Urothelium cell line (cell line): ENCODE data around the gene NPB.
A peak's percentile ranks its signal among the peaks of the same experiment; 100 is the strongest.

Experiments used
- DNase-seq: peaks from one replicate; pipeline ENCODE4 v3.0.0; 2011; ENCODE audit warnings: low spot score, mixed read lengths
- FAIRE-seq: peaks from 2 replicates; lab custom pipeline; 2011; peaks lifted over from hg19 to GRCh38; lab: Jason Lieb, UNC

NPB gene

GRCh38 chr17:81902023-81902652 is at the start of gene NPB:
Gene NPB, plus strand, starts transcription at chr17:81902238. Its CDS starts 40 bp downstream, at chr17:81902278.
- FAIRE-seq (no peak), DNase-seq (no peak)

GRCh38 chr17:81854974-81855774 is 46.9 kb upstream of the NPB start:
- FAIRE-seq (peak; percentile 84), DNase-seq (no peak)

DNA sequence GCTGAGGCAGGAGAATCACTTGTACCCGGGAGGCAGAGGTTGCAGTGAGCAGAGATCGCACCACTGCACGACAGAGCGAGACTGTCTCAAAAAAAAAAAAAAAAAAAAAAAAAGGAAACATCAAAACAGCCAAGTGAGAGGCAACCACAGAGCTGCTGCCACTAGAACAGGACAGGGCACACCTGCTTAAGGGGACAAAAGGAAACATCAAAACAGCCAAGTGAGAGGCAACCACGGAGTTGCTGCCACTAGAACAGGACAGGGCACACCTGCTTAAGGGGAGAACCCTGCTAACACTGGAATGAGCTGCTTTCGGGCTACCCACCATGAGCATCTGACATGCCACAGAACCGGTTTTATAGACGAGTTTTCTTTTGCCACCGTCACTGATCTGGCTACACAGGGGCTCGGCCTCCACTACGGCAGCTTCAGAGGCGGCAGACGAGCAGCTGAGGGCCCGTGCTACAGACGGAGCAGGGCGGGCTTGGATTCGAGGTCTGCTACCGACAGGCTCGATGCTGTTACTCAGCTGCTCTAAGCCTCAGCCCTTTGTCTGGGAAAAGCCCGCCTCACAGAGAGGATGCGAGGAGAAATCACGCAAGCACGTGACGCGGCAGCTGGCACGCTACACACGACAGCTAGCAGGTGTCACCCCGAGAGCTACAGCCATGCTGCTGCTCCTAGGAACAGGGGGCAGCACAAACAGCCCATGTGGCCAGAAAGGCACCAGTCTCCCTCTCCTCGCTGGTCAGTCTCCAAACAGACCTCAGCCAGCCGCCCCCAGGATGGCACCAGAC is 43.7 kb upstream of the NPB start:
- DNase-seq (no peak), FAIRE-seq (no peak)

DNA sequence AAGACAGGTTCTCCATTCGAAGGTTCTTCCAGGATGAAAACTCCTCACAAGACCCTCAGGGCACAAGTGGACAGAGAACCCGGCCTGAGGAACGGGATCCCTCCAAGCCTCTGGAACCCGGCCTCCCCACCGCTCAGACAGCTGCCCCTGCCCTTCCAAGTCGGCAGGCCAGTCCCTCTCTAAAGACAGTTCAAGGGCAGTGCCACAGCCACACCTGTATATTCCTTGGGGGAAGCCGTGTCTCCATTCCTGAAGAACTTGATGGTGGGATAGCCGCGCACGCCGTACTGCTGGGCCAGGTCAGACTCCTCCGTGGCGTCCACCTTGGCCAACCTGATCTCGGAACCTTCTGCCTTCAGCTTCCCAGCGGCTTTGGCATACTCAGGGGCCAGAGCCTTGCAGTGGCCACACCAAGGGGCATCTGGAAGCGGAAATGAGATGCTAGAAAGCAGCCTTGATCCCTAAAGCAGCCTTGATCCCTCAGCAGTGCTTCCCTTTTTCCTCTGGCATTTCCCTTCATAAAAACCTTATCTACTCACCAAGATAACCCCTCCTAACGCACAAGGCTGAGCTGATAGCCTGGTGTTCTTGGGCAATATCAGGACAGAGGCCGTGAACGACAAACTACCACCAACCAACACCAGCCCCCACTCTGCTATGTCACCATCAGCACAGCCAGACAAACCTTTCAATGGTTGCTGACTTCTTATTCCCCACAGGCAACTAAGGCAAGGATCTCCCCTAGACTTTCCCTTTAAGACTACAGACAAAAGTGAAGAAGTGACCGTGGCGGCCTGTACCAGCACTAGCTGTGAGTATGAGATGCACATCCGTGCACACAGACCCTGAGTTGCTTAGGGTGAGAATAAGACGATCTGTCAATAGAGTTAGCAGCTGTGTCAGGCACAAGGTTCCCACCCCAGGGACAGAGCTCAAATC is 42.8 kb upstream of the NPB start:
- FAIRE-seq: no peak
- DNase-seq: no peak

DNA sequence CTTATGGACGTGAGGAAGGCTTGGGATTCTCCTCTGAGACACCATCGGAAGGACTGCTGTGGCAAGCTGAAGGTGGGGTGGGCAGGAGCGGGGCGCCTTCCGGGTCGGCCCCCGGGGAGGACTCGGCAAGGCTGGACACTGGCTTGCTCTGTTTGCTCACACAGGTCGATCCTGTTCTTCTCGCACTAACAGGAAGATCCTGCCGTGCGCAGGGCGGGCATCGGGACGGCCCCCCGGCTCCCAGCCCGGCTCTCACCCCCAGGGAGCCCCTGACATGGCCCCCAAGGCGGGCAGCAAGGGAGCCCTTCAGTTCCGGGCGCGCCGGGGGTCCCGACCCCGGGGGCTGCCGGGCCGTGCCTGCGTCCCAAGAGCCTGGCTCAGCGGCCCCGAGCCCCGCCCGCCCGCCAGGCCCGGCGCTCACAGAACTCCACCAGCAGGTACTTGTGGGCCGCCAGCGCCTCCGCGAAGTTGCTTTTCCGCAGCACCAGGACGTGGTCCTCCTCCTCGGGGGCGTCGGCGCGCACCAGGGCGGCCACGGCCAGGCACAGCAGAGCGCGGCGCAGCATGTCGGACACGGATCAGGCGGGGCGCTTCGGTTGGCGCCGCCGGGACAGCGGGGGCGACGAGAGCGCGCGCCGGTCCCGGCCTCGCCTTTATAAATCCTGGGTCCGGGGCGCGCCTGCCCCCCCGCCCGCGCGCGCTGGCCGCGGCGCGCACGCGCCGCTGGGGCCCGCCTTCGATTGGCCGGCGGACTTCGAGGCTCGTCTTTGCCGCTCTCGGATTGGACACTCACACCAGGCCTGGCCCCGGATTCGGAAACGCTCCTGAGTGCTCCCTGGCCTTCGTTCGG is 41.9 kb upstream of the NPB start, which contains the start of gene P4HB:
TSS of gene P4HB (minus strand) at position 630 of the 850 bp plus-strand sequence. CDS start at position 566, 64 bp downstream.
- FAIRE-seq (no peak), DNase-seq (no peak)

GRCh38 chr17:81860756-81861568 is 41.1 kb upstream of the NPB start:
- peak; percentile 95 for FAIRE-seq
- DNase-seq: peak; percentile 100

GRCh38 chr17:81863123-81863675 is 38.8 kb upstream of the NPB start:
- FAIRE-seq: no peak

DNA sequence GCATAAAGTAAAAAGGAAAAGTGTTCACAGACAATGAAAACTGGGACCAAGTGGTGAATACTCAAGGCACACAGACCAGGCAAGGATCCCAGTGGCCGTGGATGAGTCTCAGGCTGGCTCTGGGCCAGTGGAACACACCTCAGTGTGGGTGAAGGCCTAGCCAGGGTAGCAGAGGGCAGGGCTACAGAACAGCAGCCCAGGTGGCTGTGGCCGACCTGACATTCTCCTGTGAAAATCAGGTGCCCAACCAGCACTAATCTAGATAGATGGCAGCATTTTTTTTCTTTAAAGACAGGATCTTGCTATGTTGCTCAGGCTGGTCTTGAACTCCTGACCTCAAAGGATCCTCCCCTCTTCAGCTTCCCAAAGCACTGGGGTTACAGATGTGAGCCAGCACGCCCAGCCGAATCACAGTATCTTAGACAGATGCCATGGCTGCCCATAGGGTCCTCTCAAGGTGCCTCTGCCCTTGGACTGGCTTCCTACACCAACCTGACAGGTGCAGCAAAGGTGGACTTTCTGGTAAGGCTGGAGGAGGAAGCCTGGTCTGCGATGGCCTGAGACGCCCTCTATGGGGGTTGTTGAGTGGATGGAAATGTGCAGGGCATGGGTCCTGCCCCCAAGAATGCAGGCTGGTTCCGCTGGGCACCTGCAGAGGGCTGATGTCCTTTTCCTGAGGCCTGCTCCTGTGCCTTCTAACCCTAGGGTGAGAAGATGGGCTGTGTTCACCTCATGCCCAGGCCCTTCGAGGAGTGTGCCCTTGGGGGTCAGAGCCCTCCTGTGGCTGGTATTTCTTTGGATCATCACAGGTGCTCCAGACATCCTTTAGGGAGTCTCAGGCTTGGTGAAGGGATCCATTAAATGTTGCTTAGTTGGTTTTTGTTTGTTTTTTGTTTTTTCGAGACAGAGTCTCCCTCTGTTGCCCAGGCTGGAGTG is 37.9 kb upstream of the NPB start:
- no peak for FAIRE-seq
- no peak for DNase-seq

More at GRCh38 chr17:81863123-81863675, 38.8 kb upstream of the NPB start:
- DNase-seq: no peak

GRCh38 chr17:81865358-81865732 is 36.7 kb upstream of the NPB start:
- no peak for FAIRE-seq
- DNase-seq: no peak

DNA sequence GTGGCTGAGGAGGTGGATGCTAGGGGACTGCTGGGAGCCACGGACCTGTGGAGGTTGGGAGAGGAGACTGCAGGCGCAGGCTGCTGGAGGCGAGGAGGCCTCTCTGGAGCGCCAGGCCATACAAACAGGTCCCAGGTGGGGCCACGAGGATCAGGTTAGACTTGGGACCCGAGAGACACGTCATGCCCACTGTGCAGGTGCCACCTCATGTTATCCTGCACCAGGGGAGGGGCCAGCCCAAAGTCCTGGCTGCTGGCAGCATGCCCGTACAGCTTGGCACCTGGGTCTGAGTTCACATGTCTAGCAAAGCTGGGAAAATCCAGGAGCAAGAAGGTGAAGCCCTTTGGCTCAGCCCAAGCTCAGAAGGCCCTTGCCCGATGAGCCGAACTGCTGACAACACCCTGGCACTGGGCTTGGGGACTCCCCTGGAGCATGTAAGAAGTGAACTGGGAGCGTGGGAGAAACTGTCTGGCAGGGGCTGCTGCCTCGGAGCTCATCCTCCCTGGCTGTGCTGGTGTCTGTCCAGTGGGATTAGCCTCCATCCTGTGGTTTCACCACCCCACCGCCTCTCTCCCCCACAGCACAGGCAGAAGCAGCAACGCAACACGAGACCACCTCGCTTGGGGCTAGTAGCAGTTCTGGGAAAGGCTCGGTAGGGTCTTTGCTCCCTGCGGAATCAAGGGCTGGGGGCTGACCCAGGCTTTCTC is 36.2 kb upstream of the NPB start:
- DNase-seq (no peak), FAIRE-seq (no peak)

GRCh38 chr17:81866440-81867169 is 35.4 kb upstream of the NPB start:
- FAIRE-seq (no peak), DNase-seq (no peak)

- FAIRE-seq (no peak), DNase-seq (no peak)
Measured at GRCh38 chr17:81867170-81867990, 34.7 kb upstream of the NPB start.

- FAIRE-seq (peak; percentile 17), DNase-seq (no peak)
Measured at GRCh38 chr17:81867991-81868673, 33.9 kb upstream of the NPB start.

GRCh38 chr17:81868674-81869220 is 33.3 kb upstream of the NPB start:
- peak; percentile 92 for DNase-seq
- peak; percentile 83 for FAIRE-seq
